Stimulated activated naive CD8-positive, alpha-beta T cell treated with anti-CD3 and anti-CD28 coated beads, Interleukin-15, Interleukin-2, amounts not matched to agents 100 ng/mL and 50 ng/mL, for 24 hours (primary cell): Measurements from ENCODE around the gene YKT6.

ENCODE experiments used
- H3K27ac Mint-ChIP-seq: one replicate; pipeline ENCODE4 v1.8.0; 2021; ENCODE audit warnings: mild to moderate bottlenecking, mixed read lengths
- H3K27me3 Mint-ChIP-seq: one replicate; pipeline ENCODE4 v1.8.0; 2021; ENCODE audit warnings: mixed read lengths
- H3K36me3 Mint-ChIP-seq: one replicate; pipeline ENCODE4 v1.8.0; 2021; ENCODE audit warnings: low read depth, mixed read lengths
- H3K4me1 Mint-ChIP-seq: one replicate; pipeline ENCODE4 v1.8.0; 2021; ENCODE audit warnings: low read depth, mixed read lengths
- H3K4me3 Mint-ChIP-seq: one replicate; pipeline ENCODE4 v1.8.0; 2021; ENCODE audit warnings: mild to moderate bottlenecking, mixed read lengths
- H3K9me3 Mint-ChIP-seq: one replicate; pipeline ENCODE4 v1.8.0; 2021; ENCODE audit warnings: mixed read lengths

Gene YKT6

DNA sequence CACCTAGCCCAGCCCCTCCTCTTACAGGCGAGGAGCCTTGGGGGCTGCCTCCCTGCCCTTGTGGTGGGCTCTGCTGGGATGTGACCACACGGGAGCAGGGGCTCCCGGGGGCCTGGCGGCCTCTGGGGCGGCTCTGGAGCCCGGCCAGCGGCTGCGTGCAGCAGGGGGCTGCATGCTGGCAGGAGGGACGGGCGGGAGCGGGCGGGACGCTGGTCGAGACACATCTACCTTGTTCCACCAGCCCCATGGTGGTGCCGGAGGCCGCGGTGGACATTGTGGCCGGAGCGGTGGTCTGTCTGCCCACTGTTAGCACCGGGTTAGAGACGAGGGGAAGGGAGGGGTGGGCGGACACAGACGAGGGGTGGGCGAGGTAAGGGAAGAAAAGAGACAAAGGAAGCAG lies 38.6 kb downstream of the YKT6 start:
- H3K36me3 Mint-ChIP-seq = no peaks in the 10 kb centered on the region
- peaks cover 1% of the 10 kb centered on the region for H3K4me1 Mint-ChIP-seq
- H3K4me3 Mint-ChIP-seq = no peak overlapping the region
- no peak overlapping the region for H3K27ac Mint-ChIP-seq
- H3K27me3 Mint-ChIP-seq = no peaks in the 10 kb centered on the region
- H3K9me3 Mint-ChIP-seq = no peaks in the 10 kb centered on the region

GRCh38 chr7:44240376-44240775 lies 39.6 kb downstream of the YKT6 start:
- H3K27me3 Mint-ChIP-seq = no peaks in the 10 kb centered on the region
- H3K27ac Mint-ChIP-seq = no peak overlapping the region
- peaks cover 3% of the 10 kb centered on the region for H3K4me1 Mint-ChIP-seq
- no peak overlapping the region for H3K4me3 Mint-ChIP-seq
- no peaks in the 10 kb centered on the region for H3K9me3 Mint-ChIP-seq
- no peaks in the 10 kb centered on the region for H3K36me3 Mint-ChIP-seq

DNA sequence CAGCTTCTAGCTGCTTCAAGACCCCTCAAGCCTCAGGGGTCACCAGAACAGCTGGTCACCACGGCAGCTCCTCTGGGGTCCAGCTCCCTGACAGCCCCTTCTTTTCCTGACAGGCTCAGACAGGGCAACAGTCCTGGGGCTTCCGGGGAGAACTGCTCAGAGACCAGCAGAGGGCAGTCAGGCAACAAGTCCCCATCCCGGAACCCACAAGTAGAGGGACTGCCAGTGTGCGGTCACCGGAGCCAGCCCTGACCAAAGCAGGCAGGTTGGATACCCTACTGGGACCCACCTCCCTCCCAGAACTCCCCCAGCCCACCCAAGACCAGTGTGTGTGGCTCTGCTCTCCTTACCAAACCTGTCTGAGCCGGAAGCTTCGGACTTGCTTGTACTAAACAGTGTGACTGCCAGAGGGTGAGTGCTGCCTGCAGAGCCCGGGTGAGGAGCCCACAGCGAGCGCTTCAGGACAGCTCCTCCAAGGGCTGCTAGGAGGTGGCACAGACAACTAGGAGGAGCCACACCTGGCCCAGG lies 40.3 kb downstream of the YKT6 start:
- H3K4me1 Mint-ChIP-seq = peaks cover 3% of the 10 kb centered on the region
- H3K27me3 Mint-ChIP-seq = no peaks in the 10 kb centered on the region
- no peak overlapping the region for H3K4me3 Mint-ChIP-seq
- H3K27ac Mint-ChIP-seq = no peak overlapping the region
- no peaks in the 10 kb centered on the region for H3K9me3 Mint-ChIP-seq
- no peaks in the 10 kb centered on the region for H3K36me3 Mint-ChIP-seq

DNA sequence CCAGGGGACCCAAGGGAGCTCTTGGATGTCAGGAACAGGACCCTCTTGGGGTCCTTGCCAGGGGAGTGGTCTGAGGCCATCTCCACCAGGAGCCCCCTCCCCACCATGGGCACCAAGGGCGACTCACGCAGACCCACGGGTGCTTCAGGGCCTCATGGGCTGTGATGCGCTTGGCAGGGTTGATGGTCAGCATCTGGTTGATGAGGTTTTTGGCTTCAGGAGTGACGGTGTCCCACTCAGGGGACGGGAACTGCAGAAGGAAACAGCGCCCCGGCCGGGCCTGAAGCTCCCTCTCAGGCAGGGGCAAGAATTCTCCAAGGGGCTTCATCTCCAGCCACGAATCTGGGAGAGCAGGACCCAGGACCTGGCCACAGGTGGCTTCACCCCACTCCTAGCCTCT lies 41.3 kb downstream of the YKT6 start:
- Mint-ChIP-seq H3K4me3 (no peak overlapping the region), H3K9me3 (no peaks in the 10 kb centered on the region), H3K36me3 (no peaks in the 10 kb centered on the region), H3K27ac (no peak overlapping the region), H3K27me3 (no peaks in the 10 kb centered on the region), H3K4me1 (peaks cover 3% of the 10 kb centered on the region)

GRCh38 chr7:44244282-44244681 lies 43.5 kb downstream of the YKT6 start:
- peaks cover 3% of the 10 kb centered on the region for H3K4me1 Mint-ChIP-seq
- no peak overlapping the region for H3K4me3 Mint-ChIP-seq
- H3K27ac Mint-ChIP-seq = no peak overlapping the region
- H3K36me3 Mint-ChIP-seq = no peaks in the 10 kb centered on the region
- no peaks in the 10 kb centered on the region for H3K9me3 Mint-ChIP-seq
- no peaks in the 10 kb centered on the region for H3K27me3 Mint-ChIP-seq

- no peak overlapping the region for H3K27ac Mint-ChIP-seq
- H3K4me3 Mint-ChIP-seq = no peak overlapping the region
- H3K9me3 Mint-ChIP-seq = no peaks in the 10 kb centered on the region
- peaks cover 3% of the 10 kb centered on the region for H3K4me1 Mint-ChIP-seq
- H3K27me3 Mint-ChIP-seq = no peaks in the 10 kb centered on the region
- no peaks in the 10 kb centered on the region for H3K36me3 Mint-ChIP-seq
Measured at GRCh38 chr7:44246396-44247113, 45.8 kb downstream of the YKT6 start.

DNA sequence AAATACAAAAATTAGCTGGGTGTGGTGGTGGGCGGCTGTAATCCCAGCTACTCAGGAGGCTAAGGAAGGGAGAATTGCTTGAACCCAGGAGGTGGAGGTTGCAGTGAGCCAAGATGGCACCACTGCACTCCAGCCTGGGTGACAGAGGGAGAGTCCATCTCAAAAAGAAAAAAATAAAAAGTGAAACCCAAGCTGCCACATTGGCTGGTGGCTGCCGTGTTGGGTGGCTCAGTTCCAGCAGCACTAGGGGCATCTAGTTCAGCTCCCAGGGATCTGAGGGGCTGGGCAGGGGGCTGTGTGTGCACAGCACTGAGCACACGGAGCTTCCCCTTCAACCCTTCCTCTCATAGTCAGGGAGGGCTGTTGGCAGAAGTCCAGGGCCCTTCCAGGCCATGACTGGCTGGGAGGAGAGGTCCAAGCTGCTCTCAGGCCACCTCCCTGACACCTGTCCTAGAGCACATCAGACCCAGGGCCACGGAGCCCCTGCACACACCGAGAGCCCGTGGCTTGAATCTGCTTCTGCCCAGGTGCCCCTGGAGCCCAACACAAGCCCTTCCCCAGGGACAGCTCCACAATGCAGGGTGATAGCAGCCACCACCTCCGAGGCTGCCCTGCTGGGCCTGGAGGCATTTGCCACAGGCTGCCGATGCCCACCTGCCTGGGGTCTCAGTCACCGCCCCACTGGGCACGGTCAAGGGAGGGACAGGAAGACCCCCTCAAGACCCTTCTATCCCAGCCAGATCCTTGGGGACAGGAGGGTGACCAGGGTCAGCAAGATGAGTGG lies 47.3 kb downstream of the YKT6 start:
- peaks cover 3% of the 10 kb centered on the region for H3K4me1 Mint-ChIP-seq
- no peaks in the 10 kb centered on the region for H3K9me3 Mint-ChIP-seq
- no peak overlapping the region for H3K27ac Mint-ChIP-seq
- H3K36me3 Mint-ChIP-seq = no peaks in the 10 kb centered on the region
- H3K27me3 Mint-ChIP-seq = no peaks in the 10 kb centered on the region
- no peak overlapping the region for H3K4me3 Mint-ChIP-seq

DNA sequence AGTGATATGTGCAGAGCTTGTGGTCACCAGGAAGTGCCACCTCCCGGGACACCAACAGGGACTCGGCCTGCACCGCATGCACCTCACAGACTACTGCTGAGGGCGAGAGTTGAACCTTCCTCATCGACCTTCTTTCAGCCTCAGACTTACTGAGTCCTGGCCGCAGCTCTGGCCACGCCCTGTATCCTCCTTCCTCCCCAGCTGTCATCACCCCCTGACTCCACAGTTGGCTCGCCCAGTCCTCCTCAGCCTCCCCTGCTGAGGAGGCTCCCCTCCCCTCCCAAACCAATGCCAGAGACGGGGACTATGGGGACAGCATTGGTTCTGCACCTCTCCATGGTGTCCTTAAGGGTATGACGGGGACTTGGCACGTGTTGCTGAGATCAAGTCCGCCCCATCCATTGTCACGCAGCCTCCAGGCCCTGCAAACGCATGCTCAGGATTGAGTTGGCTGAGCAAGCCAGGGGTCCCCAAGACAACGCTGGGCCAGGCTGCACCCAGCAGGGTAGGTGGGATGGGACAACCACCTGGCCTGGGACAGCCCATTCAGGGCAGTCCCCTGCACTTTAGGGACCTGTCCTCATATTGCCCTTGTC lies 49.0 kb downstream of the YKT6 start:
- H3K9me3 Mint-ChIP-seq = no peaks in the 10 kb centered on the region
- no peak overlapping the region for H3K27ac Mint-ChIP-seq
- H3K4me1 Mint-ChIP-seq = no peaks in the 10 kb centered on the region
- H3K27me3 Mint-ChIP-seq = no peaks in the 10 kb centered on the region
- H3K4me3 Mint-ChIP-seq = no peak overlapping the region
- H3K36me3 Mint-ChIP-seq = no peaks in the 10 kb centered on the region

DNA sequence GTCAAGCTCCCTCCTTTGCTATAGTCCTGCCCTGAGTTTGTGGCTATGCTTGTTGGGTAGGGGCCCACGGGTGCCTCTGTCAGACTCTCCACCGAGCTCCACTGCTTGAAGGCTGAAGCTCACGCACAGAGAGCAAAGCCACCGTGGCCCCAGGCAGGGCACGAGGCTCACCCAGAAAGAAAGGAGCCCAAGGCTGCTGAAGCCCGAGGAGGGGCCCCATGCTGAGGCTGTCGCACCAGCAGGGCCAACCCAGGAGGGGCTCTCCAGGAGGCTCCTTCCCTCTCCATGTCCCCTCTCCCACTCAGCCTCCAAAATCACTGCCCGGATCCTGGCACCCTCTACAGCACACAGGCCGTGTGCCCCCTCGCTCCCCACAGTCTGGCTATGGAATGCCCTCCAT lies 50.5 kb downstream of the YKT6 start:
- Mint-ChIP-seq H3K36me3 (no peaks in the 10 kb centered on the region), H3K9me3 (no peaks in the 10 kb centered on the region), H3K4me1 (no peaks in the 10 kb centered on the region), H3K4me3 (no peak overlapping the region), H3K27me3 (no peaks in the 10 kb centered on the region), H3K27ac (no peak overlapping the region)

DNA sequence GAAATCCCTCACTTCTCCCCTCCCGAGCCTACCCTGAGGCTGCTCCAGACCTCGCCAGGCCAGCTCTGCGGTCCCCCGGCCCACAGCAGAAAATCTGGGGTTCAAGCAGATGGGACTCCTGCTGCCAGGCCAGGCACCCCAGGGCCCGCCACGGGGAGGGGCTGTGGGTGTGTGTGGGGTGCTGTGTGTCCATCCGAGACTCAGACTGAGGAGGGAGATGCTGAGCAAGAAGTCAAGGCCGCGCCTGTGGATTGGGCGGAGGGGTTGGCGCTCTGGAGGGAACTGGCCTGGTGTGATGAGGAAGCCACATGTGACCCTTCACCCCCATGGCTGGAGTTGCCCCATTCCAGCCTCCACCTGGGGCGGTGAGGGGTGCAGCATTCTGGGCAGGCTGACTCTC lies 51.1 kb downstream of the YKT6 start:
- H3K4me1 Mint-ChIP-seq = no peaks in the 10 kb centered on the region

DNA sequence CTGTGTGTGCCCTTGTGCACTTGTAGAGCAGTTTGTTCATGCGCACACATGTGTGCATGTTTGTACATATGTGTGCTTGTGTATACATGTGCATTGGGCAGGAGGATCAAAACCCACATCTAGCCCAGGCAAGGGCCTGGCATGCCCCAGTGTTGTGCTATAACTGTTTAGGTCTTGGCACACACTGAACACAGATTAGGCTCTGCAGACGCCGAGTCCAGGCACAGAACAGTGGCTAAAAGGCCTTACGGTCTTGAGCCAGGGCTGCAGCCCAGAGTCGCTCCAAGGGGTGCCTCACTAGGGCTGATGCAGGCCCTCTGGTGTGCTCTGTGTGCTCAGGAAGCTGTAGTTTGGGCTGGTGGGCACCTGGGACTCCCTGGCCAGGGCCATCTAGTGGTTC lies 55.7 kb downstream of the YKT6 start:
- no peak overlapping the region for H3K4me3 Mint-ChIP-seq
- peaks cover 38% of the 10 kb centered on the region for H3K4me1 Mint-ChIP-seq
- H3K27me3 Mint-ChIP-seq = no peaks in the 10 kb centered on the region
- no peaks in the 10 kb centered on the region for H3K9me3 Mint-ChIP-seq
- no peaks in the 10 kb centered on the region for H3K36me3 Mint-ChIP-seq
- peak overlapping the region; percentile 89 for H3K27ac Mint-ChIP-seq

More for the DNA sequence above, 51.1 kb downstream of the YKT6 start:
- Mint-ChIP-seq H3K27me3 (no peaks in the 10 kb centered on the region), H3K36me3 (no peaks in the 10 kb centered on the region), H3K27ac (no peak overlapping the region), H3K9me3 (no peaks in the 10 kb centered on the region), H3K4me3 (no peak overlapping the region)

DNA sequence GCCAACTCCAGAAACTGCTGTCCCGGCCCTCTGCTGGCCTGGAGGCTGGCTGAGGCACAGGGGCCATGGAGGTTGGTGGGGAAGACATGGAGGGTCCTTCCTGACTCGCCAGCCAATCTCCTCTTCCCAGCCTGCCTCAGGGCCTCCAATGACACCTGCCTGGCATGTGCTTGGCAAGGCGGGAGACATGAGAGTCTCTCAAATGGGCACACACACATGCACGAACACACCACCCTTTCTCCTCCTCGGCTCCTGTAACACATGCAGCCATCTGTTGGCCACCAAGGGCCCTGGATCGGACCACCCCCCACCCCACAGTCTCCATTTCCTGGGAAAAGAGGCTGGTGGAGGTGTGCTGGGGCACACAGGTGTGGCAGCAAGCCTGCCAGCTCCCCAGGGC lies 56.4 kb downstream of the YKT6 start:
- Mint-ChIP-seq H3K4me3 (no peak overlapping the region), H3K36me3 (no peaks in the 10 kb centered on the region), H3K4me1 (peaks cover 38% of the 10 kb centered on the region), H3K9me3 (no peaks in the 10 kb centered on the region), H3K27me3 (no peaks in the 10 kb centered on the region), H3K27ac (peak overlapping the region; percentile 89)

GRCh38 chr7:44257618-44258422 lies 57.0 kb downstream of the YKT6 start:
- Mint-ChIP-seq H3K4me3 (peak overlapping the region; percentile 40), H3K27ac (peak overlapping the region; percentile 89), H3K27me3 (no peaks in the 10 kb centered on the region), H3K36me3 (no peaks in the 10 kb centered on the region), H3K4me1 (peaks cover 38% of the 10 kb centered on the region), H3K9me3 (no peaks in the 10 kb centered on the region)

GRCh38 chr7:44258423-44258760 lies 57.6 kb downstream of the YKT6 start:
- Mint-ChIP-seq H3K27me3 (no peaks in the 10 kb centered on the region), H3K4me1 (peaks cover 38% of the 10 kb centered on the region)

More at GRCh38 chr7:44258423-44258760, 57.6 kb downstream of the YKT6 start:
- Mint-ChIP-seq H3K27ac (peak overlapping the region; percentile 89), H3K36me3 (no peaks in the 10 kb centered on the region), H3K9me3 (no peaks in the 10 kb centered on the region), H3K4me3 (peak overlapping the region; percentile 40)
